Parathyroid adenoma (tissue), 2 donors: ENCODE measurements around the gene ZCCHC2.

Experiments used
- H2AFZ ChIP-seq: fragments of 300-600 bp; sonication (generic); one replicate; pipeline ENCODE4 v1.7.0; 2017; ENCODE audit warnings: antibody characterized with exemption, mild to moderate bottlenecking
- H3K27ac ChIP-seq: fragments of 300-600 bp; sonication (generic); one replicate; pipeline ENCODE4 v1.7.0; 2017
- H3K27me3 ChIP-seq: fragments of 300-600 bp; sonication (generic); one replicate; pipeline ENCODE4 v1.7.0; 2017; ENCODE audit warnings: low read length; ENCODE audit not compliant: control insufficient read depth, insufficient read depth
- H3K36me3 ChIP-seq: fragments of 300-600 bp; sonication (generic); one replicate; pipeline ENCODE4 v1.7.0; 2017; ENCODE audit warnings: low read length; ENCODE audit not compliant: control insufficient read depth, insufficient read depth
- H3K4me1 ChIP-seq: fragments of 300-600 bp; sonication (generic); one replicate; pipeline ENCODE4 v1.7.0; 2017; ENCODE audit warnings: control low read depth
- H3K4me2 ChIP-seq: fragments of 300-600 bp; sonication (generic); one replicate; pipeline ENCODE4 v1.7.0; 2017; ENCODE audit warnings: low read length
- H3K4me3 ChIP-seq: fragments of 300-600 bp; sonication (generic); one replicate; pipeline ENCODE4 v1.7.0; 2017; ENCODE audit warnings: low read depth, low read length
- H3K79me2 ChIP-seq: fragments of 300-600 bp; sonication (generic); one replicate; pipeline ENCODE4 v1.7.0; 2017; ENCODE audit warnings: control low read depth
- H3K9ac ChIP-seq: fragments of 300-600 bp; sonication (generic); one replicate; pipeline ENCODE4 v1.7.0; 2017; ENCODE audit warnings: mild to moderate bottlenecking
- H3K9me3 ChIP-seq: fragments of 300-600 bp; sonication (generic); one replicate; pipeline ENCODE4 v1.7.0; 2017; ENCODE audit warnings: low read length; ENCODE audit not compliant: control insufficient read depth
- TF ChIP-seq, protein P1 (sequence below): fragments of 300-600 bp; sonication (generic); IDR thresholded peaks from one replicate; pipeline ENCODE4 v1.7.0; 2017; ENCODE audit warnings: antibody characterized with exemption, mild to moderate bottlenecking
- donor health status: primary hyperparathyroidism.

Gene ZCCHC2

DNA sequence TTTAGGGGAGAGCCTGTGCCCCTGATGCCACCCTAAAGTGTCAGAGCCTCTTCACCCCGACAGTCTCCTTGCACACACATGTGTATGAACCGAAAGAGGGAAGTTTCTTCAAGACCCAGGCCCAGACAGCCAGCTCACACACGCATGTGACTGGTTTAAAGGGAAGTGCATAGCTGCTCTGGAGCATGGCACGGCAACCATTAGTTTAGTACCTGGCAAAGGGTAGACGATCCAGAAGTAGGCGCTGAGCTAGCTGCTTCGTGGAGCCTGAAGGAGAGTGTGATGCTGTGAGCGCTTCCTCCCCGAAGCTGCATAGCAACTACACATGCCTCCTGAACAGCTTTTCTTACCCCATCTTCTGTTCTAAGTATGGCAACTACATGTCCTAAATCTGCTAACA, 91.7 kb downstream of the ZCCHC2 start:
- Histone ChIP-seq H3K27ac (no peak overlapping the region), H2AFZ (no peak overlapping the region), H3K27me3 (no peaks in the 10 kb centered on the region), H3K4me2 (no peak overlapping the region), H3K4me1 (no peaks in the 10 kb centered on the region), H3K4me3 (no peak overlapping the region), H3K36me3 (no peaks in the 10 kb centered on the region), H3K79me2 (no peaks in the 10 kb centered on the region), H3K9ac (no peak overlapping the region), H3K9me3 (no peaks in the 10 kb centered on the region)
- TF ChIP-seq, protein P1, sequence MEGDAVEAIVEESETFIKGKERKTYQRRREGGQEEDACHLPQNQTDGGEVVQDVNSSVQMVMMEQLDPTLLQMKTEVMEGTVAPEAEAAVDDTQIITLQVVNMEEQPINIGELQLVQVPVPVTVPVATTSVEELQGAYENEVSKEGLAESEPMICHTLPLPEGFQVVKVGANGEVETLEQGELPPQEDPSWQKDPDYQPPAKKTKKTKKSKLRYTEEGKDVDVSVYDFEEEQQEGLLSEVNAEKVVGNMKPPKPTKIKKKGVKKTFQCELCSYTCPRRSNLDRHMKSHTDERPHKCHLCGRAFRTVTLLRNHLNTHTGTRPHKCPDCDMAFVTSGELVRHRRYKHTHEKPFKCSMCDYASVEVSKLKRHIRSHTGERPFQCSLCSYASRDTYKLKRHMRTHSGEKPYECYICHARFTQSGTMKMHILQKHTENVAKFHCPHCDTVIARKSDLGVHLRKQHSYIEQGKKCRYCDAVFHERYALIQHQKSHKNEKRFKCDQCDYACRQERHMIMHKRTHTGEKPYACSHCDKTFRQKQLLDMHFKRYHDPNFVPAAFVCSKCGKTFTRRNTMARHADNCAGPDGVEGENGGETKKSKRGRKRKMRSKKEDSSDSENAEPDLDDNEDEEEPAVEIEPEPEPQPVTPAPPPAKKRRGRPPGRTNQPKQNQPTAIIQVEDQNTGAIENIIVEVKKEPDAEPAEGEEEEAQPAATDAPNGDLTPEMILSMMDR = no peak

DNA sequence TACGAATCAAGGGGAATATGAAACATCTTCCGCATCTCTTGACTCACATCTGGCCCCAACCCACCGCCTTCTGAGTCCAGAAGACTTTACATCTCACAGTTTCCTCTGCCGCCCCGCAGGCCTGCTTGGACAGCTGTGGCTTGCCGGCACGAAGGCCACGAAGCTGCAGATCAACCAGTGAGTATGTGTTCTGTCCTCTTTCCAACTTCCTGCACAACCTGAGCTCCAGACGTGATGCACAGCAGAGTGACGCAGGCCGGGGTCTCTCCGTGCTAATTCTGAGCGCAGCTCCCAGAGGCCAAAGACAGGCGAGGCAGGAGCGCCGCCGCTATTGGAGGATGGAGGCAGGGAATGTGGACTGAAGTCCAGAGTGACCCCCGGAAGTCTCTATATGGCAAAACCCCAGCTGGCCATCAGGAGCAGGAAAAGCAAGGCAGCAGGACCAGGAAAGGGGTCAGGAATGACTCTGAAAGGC, 93.5 kb downstream of the ZCCHC2 start:
- Histone ChIP-seq H3K4me2 (no peak overlapping the region), H3K4me1 (no peaks in the 10 kb centered on the region), H2AFZ (no peak overlapping the region), H3K9me3 (no peaks in the 10 kb centered on the region), H3K9ac (no peak overlapping the region), H3K4me3 (no peak overlapping the region), H3K27ac (no peak overlapping the region), H3K27me3 (no peaks in the 10 kb centered on the region), H3K36me3 (no peaks in the 10 kb centered on the region), H3K79me2 (no peaks in the 10 kb centered on the region)
- TF ChIP-seq, protein P1 = no peak

DNA sequence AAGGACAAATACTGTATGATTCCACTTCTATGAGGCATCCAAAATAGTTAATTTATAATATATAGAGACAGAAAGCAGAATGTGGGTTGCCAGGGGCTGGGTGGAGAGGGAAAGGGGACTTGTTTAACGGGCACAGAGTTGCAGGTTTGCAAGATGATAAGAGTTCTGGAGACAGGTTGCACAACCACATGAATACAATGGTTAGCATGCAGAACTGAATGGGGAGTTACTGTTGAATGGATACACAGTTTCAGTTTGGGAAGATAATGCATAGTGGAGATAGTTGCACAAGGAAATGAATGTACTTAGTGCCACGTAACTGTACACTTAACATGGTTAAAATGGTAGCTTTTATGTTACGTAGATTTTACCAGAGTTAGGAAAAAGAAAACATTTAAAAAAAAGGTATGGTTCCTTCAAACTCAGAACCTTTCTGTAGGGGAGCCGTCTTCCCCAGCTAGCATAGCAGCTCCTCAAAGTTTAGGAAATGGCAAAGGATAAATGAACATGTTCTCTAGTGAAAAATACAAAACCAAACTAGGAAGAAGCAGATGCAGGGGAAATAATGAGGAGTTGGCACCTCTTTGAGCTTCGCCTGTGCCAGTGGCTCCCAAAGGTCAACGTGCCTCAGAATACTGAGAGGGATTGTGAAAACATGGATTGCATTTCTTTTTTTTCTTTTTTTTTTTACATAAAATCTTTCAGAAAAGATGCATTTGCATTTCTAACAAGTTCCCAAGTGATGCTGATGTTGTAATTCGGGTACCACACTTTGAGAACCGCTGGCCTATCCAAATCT, 95.2 kb downstream of the ZCCHC2 start:
- Histone ChIP-seq H3K36me3 (no peaks in the 10 kb centered on the region), H3K4me1 (no peaks in the 10 kb centered on the region), H3K9me3 (no peaks in the 10 kb centered on the region), H3K79me2 (no peaks in the 10 kb centered on the region), H3K27me3 (no peaks in the 10 kb centered on the region), H3K4me2 (no peak overlapping the region), H2AFZ (no peak overlapping the region), H3K9ac (no peak overlapping the region), H3K27ac (no peak overlapping the region), H3K4me3 (no peak overlapping the region)
- TF ChIP-seq, protein P1 = no peak

DNA sequence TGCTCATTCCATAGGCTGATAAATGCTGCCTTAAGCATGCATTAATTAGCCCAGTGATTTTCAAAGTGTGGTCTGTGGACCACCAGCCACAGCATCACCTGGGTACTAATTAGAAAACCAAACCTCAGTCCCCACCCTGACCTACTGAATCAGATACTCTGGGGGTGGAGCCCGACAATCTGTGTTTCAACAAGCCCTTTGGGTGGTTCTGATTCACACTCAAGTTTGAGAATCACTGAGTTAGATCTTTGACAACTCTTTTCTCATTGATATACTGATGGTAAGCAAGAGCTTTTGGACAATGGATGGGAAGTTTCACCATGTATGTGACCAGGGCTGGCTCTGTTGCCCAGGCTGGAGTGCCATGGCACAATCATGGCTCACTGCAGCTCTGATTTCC, 95.9 kb downstream of the ZCCHC2 start:
- Histone ChIP-seq H3K4me3 (no peak overlapping the region), H3K9ac (no peak overlapping the region), H3K27ac (no peak overlapping the region), H2AFZ (no peak overlapping the region), H3K4me1 (no peaks in the 10 kb centered on the region), H3K4me2 (no peak overlapping the region), H3K9me3 (no peaks in the 10 kb centered on the region), H3K27me3 (no peaks in the 10 kb centered on the region), H3K79me2 (no peaks in the 10 kb centered on the region), H3K36me3 (no peaks in the 10 kb centered on the region)
- TF ChIP-seq, protein P1 = no peak

DNA sequence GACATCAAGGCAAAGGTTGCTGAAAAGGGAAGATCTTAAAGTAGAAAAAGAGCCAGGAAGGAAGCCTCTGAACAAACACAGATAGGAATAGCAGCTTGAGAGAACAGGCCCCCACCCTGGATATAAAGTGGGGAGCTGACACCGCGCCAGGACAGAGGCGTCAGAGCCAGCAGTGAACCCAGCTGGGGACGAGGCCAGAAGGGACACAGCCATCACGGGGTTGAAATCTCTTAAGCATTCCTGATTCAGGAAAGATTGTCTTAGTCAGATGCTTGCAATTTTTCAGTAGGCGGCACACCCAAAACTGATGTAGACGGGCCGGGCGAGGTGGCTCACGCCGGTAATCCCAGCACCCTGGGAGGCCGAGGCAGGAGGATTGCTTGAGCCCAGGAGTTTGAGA, 98.7 kb downstream of the ZCCHC2 start:
- no peak overlapping the region for H2AFZ ChIP-seq
- H3K27me3 ChIP-seq = no peaks in the 10 kb centered on the region
- no peak overlapping the region for H3K9ac ChIP-seq
- TF ChIP-seq, protein P1 = no peak
- no peaks in the 10 kb centered on the region for H3K4me1 ChIP-seq
- H3K27ac ChIP-seq = no peak overlapping the region
- H3K4me3 ChIP-seq = no peak overlapping the region
- no peak overlapping the region for H3K4me2 ChIP-seq
- H3K36me3 ChIP-seq = no peaks in the 10 kb centered on the region
- no peaks in the 10 kb centered on the region for H3K9me3 ChIP-seq
- H3K79me2 ChIP-seq = no peaks in the 10 kb centered on the region
